Keratinocyte (primary cell): Measurements from ENCODE around the gene SLC12A3. TPM values are rescaled to one million over a fixed set of nuclear protein-coding genes. Genes with fewer than 3 reads are reported as not detected.

Experiments
- DNase-seq: peaks from one replicate; pipeline ENCODE4 v3.0.0-alpha.2; 2011; ENCODE audit warnings: low read depth, missing footprints, low spot score
- FAIRE-seq: peaks from 2 replicates; lab custom pipeline; 2011; peaks lifted over from hg19 to GRCh38; lab: Jason Lieb, UNC
- H2AFZ ChIP-seq: 2 replicates; pipeline ENCODE4 v1.6.0; 2012; ENCODE audit warnings: low read length, control low read depth, inconsistent platforms; ENCODE audit not compliant: control insufficient read depth
- H3K27ac ChIP-seq: 2 replicates; pipeline ENCODE4 v1.5.1; 2011; ENCODE audit warnings: low read length; ENCODE audit not compliant: control insufficient read depth, insufficient read depth
- H3K27me3 ChIP-seq: 3 replicates; pipeline ENCODE4 v1.6.0; 2011; ENCODE audit warnings: low read length; ENCODE audit not compliant: control insufficient read depth, insufficient read depth; ENCODE audit errors: extremely low read depth
- H3K36me3 ChIP-seq, 2 experiments: 2 replicates in 1 of 2; 3 replicates in 1 of 2; pipeline ENCODE4 v1.5.1; 2011; ENCODE audit warnings: low read length in 2 of 2, mild to moderate bottlenecking in 1 of 2; ENCODE audit not compliant: control insufficient read depth in 2 of 2, insufficient read depth in 2 of 2; ENCODE audit errors: extremely low read depth in 1 of 2
- H3K4me1 ChIP-seq: 3 replicates; pipeline ENCODE4 v1.5.1; 2011; ENCODE audit warnings: low read length; ENCODE audit not compliant: control insufficient read depth, insufficient read depth; ENCODE audit errors: extremely low read depth
- H3K4me2 ChIP-seq: 3 replicates; pipeline ENCODE4 v1.6.0; 2011; ENCODE audit warnings: low read depth, low read length; ENCODE audit not compliant: control insufficient read depth, insufficient read depth; ENCODE audit errors: extremely low read depth
- H3K4me3 ChIP-seq, 3 experiments: fragments of 200-600 bp in 1 of 3; sonication (generic) in 1 of 3; 2 replicates in 2 of 3; 3 replicates in 1 of 3; pipeline ENCODE4 v1.5.1; 2011 to 2016; ENCODE audit warnings: low read length in 3 of 3, mild to moderate bottlenecking in 3 of 3, control low read depth in 2 of 3, inconsistent platforms in 1 of 3, low read depth in 1 of 3, mixed read lengths in 1 of 3, mixed run types in 1 of 3, moderate library complexity in 1 of 3; ENCODE audit not compliant: control insufficient read depth in 2 of 3, insufficient read depth in 2 of 3; ENCODE audit errors: extremely low read depth in 1 of 3
- H3K79me2 ChIP-seq: 2 replicates; pipeline ENCODE4 v1.6.0; 2012; ENCODE audit warnings: low read length; ENCODE audit not compliant: control insufficient read depth, insufficient read depth
- H3K9ac ChIP-seq: 3 replicates; pipeline ENCODE4 v1.6.0; 2011; ENCODE audit warnings: low read length; ENCODE audit not compliant: control insufficient read depth, insufficient read depth; ENCODE audit errors: extremely low read depth
- H3K9me1 ChIP-seq: 3 replicates; pipeline ENCODE4 v1.6.0; 2011; ENCODE audit warnings: low read length; ENCODE audit not compliant: control insufficient read depth, insufficient read depth; ENCODE audit errors: extremely low read depth
- H3K9me3 ChIP-seq: 2 replicates; pipeline ENCODE4 v1.5.1; 2012; ENCODE audit warnings: low read depth, low read length; ENCODE audit not compliant: control insufficient read depth
- H4K20me1 ChIP-seq: 3 replicates; pipeline ENCODE4 v1.6.0; 2011; ENCODE audit warnings: low read length; ENCODE audit not compliant: control insufficient read depth, insufficient read depth; ENCODE audit errors: extremely low read depth
- CTCF ChIP-seq, 3 experiments: IDR thresholded peaks in 1 of 3; conservative IDR thresholded peaks in 1 of 3; optimal IDR thresholded peaks in 1 of 3; 2 replicates in 2 of 3; 3 replicates in 1 of 3; pipeline versions ENCODE3 to v1.5.1; 2011; ENCODE audit warnings: low read length in 3 of 3, mild to moderate bottlenecking in 3 of 3, moderate library complexity in 2 of 3, control low read depth in 1 of 3, inconsistent platforms in 1 of 3; ENCODE audit not compliant: insufficient read depth in 2 of 3; ENCODE audit errors: extremely low read depth in 1 of 3
- EZH2 ChIP-seq: IDR thresholded peaks from one replicate; pipeline ENCODE4 v1.6.1; 2012; ENCODE audit warnings: inconsistent platforms, mild to moderate bottlenecking, low read length, moderate library complexity
- dilution Hi-C: fragments of 300-500 bp; cut with MboI; formaldehyde crosslinking; loops from one replicate; pipeline ENCODE4 v1.7.0; 2020; ENCODE audit warnings: low sequenced_read_pairs; ENCODE audit not compliant: extremely low pct_ligation_motif_present
- polyA plus RNA-seq, 5 experiments: library from polyadenylated mRNA; depleted of rRNA in 3 of 5; stranded (reverse) in 3 of 5; stranded (forward) in 1 of 5; unstranded in 1 of 5; fragments of >200 nt; gene quantifications; 1 replicate in 1 of 5; 2 replicates in 3 of 5; 3 replicates in 1 of 5; pipeline versions ENCODE4 v1.2.1 to v1.2.3, GENCODE V29; 2011 to 2012; ENCODE audit warnings: missing spikeins in 2 of 5, low read depth in 1 of 5, low replicate concordance in 1 of 5
- small RNA-seq, 3 experiments: library from RNA; depleted of rRNA; stranded (forward); fragments of <200 nt; gene quantifications; one replicate each; pipeline ENCODE3, GENCODE V24; 2012; ENCODE audit warnings: low read depth in 3 of 3, low replicate concordance in 1 of 3; ENCODE audit not compliant: insufficient read length in 3 of 3

The SLC12A3 gene
- polyA plus RNA-seq, 1 donor (not counting 4 experiments of a cell fraction or from before 2014, with no cell fraction given): not detected

- Histone ChIP-seq H3K27me3 (no peaks in the 10 kb centered on the region), H3K79me2 (no peaks in the 10 kb centered on the region), H3K27ac (no peak overlapping the region), H4K20me1 (no peaks in the 10 kb centered on the region), H3K9ac (no peak overlapping the region), H3K9me3 (no peaks in the 10 kb centered on the region), H3K4me1 (no peaks in the 10 kb centered on the region), H3K4me2 (no peak overlapping the region), H3K36me3 (no peaks in the 10 kb centered on the region), H3K9me1 (no peaks in the 10 kb centered on the region), H3K4me3 (no peak overlapping the region), H2AFZ (no peak overlapping the region)
- dilution Hi-C loops: no loop called here
- DNase-seq (no peak), FAIRE-seq (peak; percentile 39)
- TF ChIP-seq EZH2: no peak
- TF ChIP-seq CTCF (optimal IDR thresholded peaks at IDR 0.05 in 1 of 3, IDR thresholded peaks at IDR 0.05 in 1 of 3, conservative IDR thresholded peaks at IDR 0.05 in 1 of 3; ENCODE audit: extremely low read depth in 1 of 3, insufficient read depth in 2 of 3, low read length in 3 of 3): peak; percentile 95 to 99 (median 95)
Measured at GRCh38 chr16:56964243-56965148, 99.5 kb downstream of the SLC12A3 start.

Small RNA genes lying within 50 kb of the gene (small RNA-seq; reads per million reads assigned to genes)
- 0.87 to 45.4 (median 21.1) reads per million in 3 experiments for gene MIR138-2

Other genes with a start within 250 kb of the SLC12A3 start
- gene MT1E, start 239.4 kb upstream of the SLC12A3 start, polyA plus RNA-seq: 394 to 1,732 TPM (median 404 TPM) in 3 replicates
- 0.20 to 0.74 TPM (median 0.24 TPM) in 3 replicates for gene MT1M, start 232.5 kb upstream of the SLC12A3 start, polyA plus RNA-seq
- not detected in 3 replicates for gene MT1A, start 226.5 kb upstream of the SLC12A3 start, polyA plus RNA-seq
- not detected in 3 replicates for gene MT1B, start 213.3 kb upstream of the SLC12A3 start, polyA plus RNA-seq
- gene MT1F, start 207.2 kb upstream of the SLC12A3 start, polyA plus RNA-seq: 1.5 to 4.1 TPM (median 2.3 TPM) in 3 replicates
- 8.4 to 21.5 TPM (median 9.8 TPM) in 3 replicates for gene MT1G, start 197.1 kb upstream of the SLC12A3 start, polyA plus RNA-seq
- 0.79 to 4.0 TPM in 2 of 3 replicates, not detected in the other for gene MT1H, start 195.4 kb upstream of the SLC12A3 start, polyA plus RNA-seq
- gene MT1X, start 182.7 kb upstream of the SLC12A3 start, polyA plus RNA-seq: 58.3 to 466 TPM (median 97.2 TPM) in 3 replicates
- 59.2 to 79.7 TPM (median 74.1 TPM) in 3 replicates for gene NUP93, start 135.1 kb upstream of the SLC12A3 start, polyA plus RNA-seq
- 138 to 183 TPM (median 151 TPM) in 3 replicates for gene HERPUD1, start 66.9 kb downstream of the SLC12A3 start, polyA plus RNA-seq
- not detected in 3 replicates for gene CETP, start 96.7 kb downstream of the SLC12A3 start, polyA plus RNA-seq
- gene NLRC5, start 124.3 kb downstream of the SLC12A3 start, polyA plus RNA-seq: 7.7 to 10.7 TPM (median 7.8 TPM) in 3 replicates
- gene CPNE2, start 227.4 kb downstream of the SLC12A3 start, polyA plus RNA-seq: 26.5 to 33.3 TPM (median 29.2 TPM) in 3 replicates